IMR-90 (cell line): ENCODE results near the gene FAM131C. TPM values are rescaled to one million over a fixed set of nuclear protein-coding genes. Genes with fewer than 3 reads are reported as not detected.

Experiments
- ATAC-seq: fragments of 200-7000 bp; cut with Tn5 transposase; 2 replicates; pipeline ENCODE4 v1.9.1; 2020; ENCODE audit warnings: low read depth, mild to moderate bottlenecking, moderate library complexity
- BruUV-seq: library from RNA; stranded (reverse); fragments of 400-500 nt; replicated peaks from 2 replicates; lab custom pipeline; 2021; lab: Mats Ljungman, UMichigan
- CTCF ChIA-PET: fragments of 300-600 bp; formaldehyde crosslinking; extraction: SDS; loops from one replicate; lab custom pipeline; 2021; ENCODE audit warnings: antibody characterized with exemption; lab: Yijun Ruan, JAX
- POLR2A ChIA-PET: fragments of 300-600 bp; sonication (Branson Sonifier 250); formaldehyde crosslinking; loops from one replicate; lab custom pipeline; 2022; ENCODE audit warnings: antibody characterized with exemption; ENCODE audit not compliant: unreplicated experiment; lab: Charles Lee
- DNase-seq: peaks from one replicate; pipeline ENCODE4 v3.0.0; 2013
- H2AFZ ChIP-seq: replicated peaks from 2 replicates; pipeline ENCODE3; 2013; ENCODE audit warnings: low read length, mild to moderate bottlenecking; ENCODE audit not compliant: poor library complexity
- H2AK5ac ChIP-seq: 2 replicates; pipeline ENCODE4 v1.6.1; 2013; ENCODE audit warnings: low read depth, low read length, inconsistent platforms
- H2AK9ac ChIP-seq: replicated peaks from 2 replicates; pipeline ENCODE3; 2013; ENCODE audit warnings: mild to moderate bottlenecking, low read depth, low read length, moderate library complexity; ENCODE audit not compliant: poor library complexity
- H2BK120ac ChIP-seq: 2 replicates; pipeline ENCODE4 v1.6.1; 2013; ENCODE audit warnings: low read depth, low read length, inconsistent platforms
- H2BK15ac ChIP-seq: 3 replicates; pipeline ENCODE4 v1.6.1; 2013; ENCODE audit warnings: low read depth, low read length, inconsistent platforms
- H2BK20ac ChIP-seq: 2 replicates; pipeline ENCODE4 v1.6.1; 2013; ENCODE audit warnings: low read depth, mild to moderate bottlenecking, inconsistent platforms, low read length, moderate library complexity
- H2BK5ac ChIP-seq: 2 replicates; pipeline ENCODE4 v1.6.1; 2013; ENCODE audit warnings: mild to moderate bottlenecking, low read depth, low read length, inconsistent platforms; ENCODE audit not compliant: poor library complexity, severe bottlenecking
- H3K14ac ChIP-seq: replicated peaks from 2 replicates; pipeline ENCODE4 v1.6.1; 2013; ENCODE audit warnings: low read depth, low read length, inconsistent platforms
- H3K18ac ChIP-seq: 2 replicates; pipeline ENCODE4 v1.6.1; 2013; ENCODE audit warnings: low read depth, low read length, control low read depth
- H3K23ac ChIP-seq: 2 replicates; pipeline ENCODE4 v1.6.1; 2013; ENCODE audit warnings: low read depth, low read length, inconsistent platforms
- H3K27ac ChIP-seq: 2 replicates; pipeline ENCODE4 v1.5.1; 2013; ENCODE audit warnings: mild to moderate bottlenecking, control low read depth, low read length; ENCODE audit not compliant: insufficient read depth
- H3K27me3 ChIP-seq: 2 replicates; pipeline ENCODE4 v1.6.1; 2013; ENCODE audit warnings: low read length; ENCODE audit not compliant: control insufficient read depth, insufficient read depth
- H3K36me3 ChIP-seq: 2 replicates; pipeline ENCODE4 v1.6.1; 2013; ENCODE audit warnings: low read length, mixed read lengths; ENCODE audit not compliant: control insufficient read depth, insufficient read depth
- H3K4ac ChIP-seq: 2 replicates; pipeline ENCODE4 v1.6.1; 2013; ENCODE audit warnings: low read depth, low read length, inconsistent platforms
- H3K4me1 ChIP-seq: 2 replicates; pipeline ENCODE4 v1.6.1; 2013; ENCODE audit warnings: low read length, mixed read lengths; ENCODE audit not compliant: control insufficient read depth, insufficient read depth
- H3K4me2 ChIP-seq: 2 replicates; pipeline ENCODE4 v1.6.1; 2013; ENCODE audit warnings: low read depth, mild to moderate bottlenecking, control low read depth, low read length, moderate library complexity
- H3K4me3 ChIP-seq: 2 replicates; pipeline ENCODE4 v1.5.1; 2013; ENCODE audit warnings: low read depth, mild to moderate bottlenecking, control low read depth, low read length, moderate library complexity; ENCODE audit not compliant: insufficient read depth
- H3K56ac ChIP-seq: 2 replicates; pipeline ENCODE4 v1.6.1; 2013; ENCODE audit warnings: low read length, inconsistent platforms; ENCODE audit not compliant: insufficient read depth; ENCODE audit errors: extremely low read depth
- H3K79me1 ChIP-seq, 2 experiments: 2 replicates each; pipeline ENCODE4 v1.6.1; 2013; ENCODE audit warnings: low read length in 2 of 2, inconsistent platforms in 1 of 2, low read depth in 1 of 2
- H3K9ac ChIP-seq: 2 replicates; pipeline ENCODE4 v1.6.1; 2013; ENCODE audit warnings: low read depth, low read length, control low read depth
- H3K9me1 ChIP-seq: 2 replicates; pipeline ENCODE4 v1.6.1; 2013; ENCODE audit warnings: low read length, inconsistent platforms; ENCODE audit not compliant: insufficient read depth
- H3K9me3 ChIP-seq: 2 replicates; pipeline ENCODE4 v1.6.1; 2013; ENCODE audit warnings: low read length; ENCODE audit not compliant: control insufficient read depth, insufficient read depth
- H4K20me1 ChIP-seq: 2 replicates; pipeline ENCODE4 v1.6.1; 2013; ENCODE audit warnings: low read length, inconsistent platforms; ENCODE audit not compliant: insufficient read depth
- H4K5ac ChIP-seq: 2 replicates; pipeline ENCODE4 v1.6.1; 2013; ENCODE audit warnings: mild to moderate bottlenecking, low read depth, low read length, control low read depth
- H4K8ac ChIP-seq, 2 experiments: 2 replicates each; pipeline ENCODE4 v1.6.1; 2013; ENCODE audit warnings: low read depth in 2 of 2, low read length in 2 of 2, control low read depth in 1 of 2, inconsistent platforms in 1 of 2
- H4K91ac ChIP-seq: 2 replicates; pipeline ENCODE4 v1.6.1; 2013; ENCODE audit warnings: low read depth, low read length, inconsistent platforms; ENCODE audit not compliant: insufficient read depth
- BHLHE40 ChIP-seq: fragments of 150-350 bp; IDR thresholded peaks from 2 replicates; pipeline ENCODE4 v1.6.1; 2016; ENCODE audit warnings: mild to moderate bottlenecking, low read depth, low read length
- CEBPB ChIP-seq: IDR thresholded peaks from 2 replicates; pipeline ENCODE4 v1.6.1; 2012; ENCODE audit warnings: low read depth, low read length, improper control_type of control experiment
- CHD1 ChIP-seq: IDR thresholded peaks from 2 replicates; pipeline ENCODE4 v1.6.1; 2012; ENCODE audit warnings: low read depth, low read length, improper control_type of control experiment
- FOS ChIP-seq: fragments of 150-350 bp; IDR thresholded peaks from 2 replicates; pipeline ENCODE4 v1.6.1; 2016; ENCODE audit warnings: low read depth, low read length
- MAFK ChIP-seq: IDR thresholded peaks from 2 replicates; pipeline ENCODE4 v1.6.1; 2012; ENCODE audit warnings: low read depth, low read length, improper control_type of control experiment
- MAZ ChIP-seq: IDR thresholded peaks from 2 replicates; pipeline ENCODE4 v1.6.1; 2012; ENCODE audit warnings: low read depth, mild to moderate bottlenecking, low read length, improper control_type of control experiment, moderate library complexity, borderline replicate concordance
- MXI1 ChIP-seq: IDR thresholded peaks from 2 replicates; pipeline ENCODE4 v1.6.1; 2012; ENCODE audit warnings: low read depth, mild to moderate bottlenecking, low read length, moderate library complexity, borderline replicate concordance
- NFE2L2 ChIP-seq: fragments of 150-350 bp; IDR thresholded peaks from 2 replicates; pipeline ENCODE4 v1.6.1; 2016; ENCODE audit warnings: low read depth, mild to moderate bottlenecking, low read length
- POLR2A ChIP-seq: IDR thresholded peaks from 2 replicates; pipeline ENCODE4 v1.6.1; 2012; ENCODE audit warnings: mild to moderate bottlenecking, low read depth, low read length
- RAD21 ChIP-seq: IDR thresholded peaks from 2 replicates; pipeline ENCODE4 v1.6.1; 2012; ENCODE audit warnings: low read length, improper control_type of control experiment
- RCOR1 ChIP-seq: IDR thresholded peaks from 2 replicates; pipeline ENCODE4 v1.6.1; 2012; ENCODE audit warnings: mild to moderate bottlenecking, low read length, improper control_type of control experiment; ENCODE audit not compliant: insufficient replicate concordance
- RFX5 ChIP-seq: IDR thresholded peaks from 2 replicates; pipeline ENCODE4 v1.8.0; 2012; ENCODE audit warnings: low read depth, mild to moderate bottlenecking, low read length, moderate library complexity
- SMC3 ChIP-seq: fragments of 150-350 bp; IDR thresholded peaks from 2 replicates; pipeline ENCODE4 v1.6.1; 2016; ENCODE audit warnings: low read depth, mild to moderate bottlenecking, antibody characterized with exemption, low read length, moderate library complexity
- whole genome bisulfite sequencing, 2 experiments: methylation state at CpG; one replicate each; pipeline versions ENCODE4 v1.1.5 to v1.1.7; 2013; ENCODE audit warnings: missing lambda C conversion rate in 2 of 2; ENCODE audit not compliant: insufficient read length in 1 of 2; ENCODE audit errors: extremely low coverage in 2 of 2; 5-methylcytosine and 5-hydroxymethylcytosine counted together
- dilution Hi-C: fragments of 300-500 bp; cut with HindIII; formaldehyde crosslinking; loops from one replicate; pipeline ENCODE4 v1.14.3; 2018; ENCODE audit warnings: low sequenced_read_pairs; ENCODE audit not compliant: unreplicated experiment
- in situ Hi-C: fragments of 300-500 bp; cut with MboI; formaldehyde crosslinking; loops from 3 replicates; pipeline ENCODE4 v1.14.3; 2019; ENCODE audit warnings: low sequenced_read_pairs, inconsistent platforms, mixed read lengths
- intact Hi-C: fragments of 100-400 bp; cut with micrococcal nuclease; formaldehyde crosslinking; loops from 2 replicates; pipeline ENCODE4 v1.10.0; 2022
- polyA plus RNA-seq, 3 experiments: library from polyadenylated mRNA; depleted of rRNA; stranded (reverse); fragments of >200 nt; gene quantifications; 2 replicates each; pipeline ENCODE4 v1.2.3, GENCODE V29; 2012; ENCODE audit warnings: low replicate concordance in 1 of 3
- total RNA-seq: library from RNA; depleted of rRNA; stranded (reverse); fragments of >200 nt; gene quantifications from 2 replicates; pipeline ENCODE4 v1.2.3, GENCODE V29; 2012
- TF ChIP-seq, protein P1 (sequence below): conservative IDR thresholded peaks from 2 replicates; pipeline ENCODE4 v1.5.1; 2012; ENCODE audit warnings: mild to moderate bottlenecking, low read depth, low read length, improper control_type of control experiment
- TF ChIP-seq, protein P2 (sequence below): fragments of 150-350 bp; IDR thresholded peaks from 2 replicates; pipeline ENCODE4 v1.6.1; 2017; ENCODE audit warnings: mild to moderate bottlenecking, antibody characterized with exemption, low read length, low read depth
- TF ChIP-seq, protein P3 (sequence below): fragments of 150-350 bp; IDR thresholded peaks from 2 replicates; pipeline ENCODE4 v1.6.1; 2016; ENCODE audit warnings: low read depth, mild to moderate bottlenecking, low read length, moderate library complexity, borderline replicate concordance

The FAM131C gene
- total and polyA plus RNA-seq, 2 of the 4 experiments (the other 2 are of a cell fraction) = 0.18 to 1.0 TPM

DNA sequence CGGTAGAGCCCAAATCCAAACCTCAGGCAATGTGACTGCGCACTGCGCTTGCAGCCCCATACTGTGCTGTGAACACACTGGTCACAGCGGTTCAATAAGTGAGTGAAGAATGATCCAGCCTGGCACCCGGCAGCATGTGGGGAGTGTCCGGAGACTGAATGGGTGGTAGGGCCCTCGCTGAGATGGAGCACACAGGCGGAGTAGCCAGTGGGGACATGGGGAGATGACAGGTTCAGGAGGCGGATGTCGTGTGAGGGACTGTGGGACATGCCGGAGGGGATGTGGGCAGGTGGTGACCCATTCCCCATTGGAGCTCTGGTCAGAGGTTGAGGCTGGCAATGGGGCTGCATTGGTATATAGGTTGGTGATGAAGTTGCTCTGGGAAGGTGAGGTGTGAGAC, 63.8 kb downstream of the FAM131C start:
- H3K56ac ChIP-seq = no peak overlapping the region
- H3K14ac ChIP-seq = no peak overlapping the region
- H4K8ac ChIP-seq = no peak overlapping the region
- H3K36me3 ChIP-seq = no peaks in the 10 kb centered on the region
- H2BK120ac ChIP-seq = no peak overlapping the region
- H3K23ac ChIP-seq = no peak overlapping the region
- no peaks in the 10 kb centered on the region; the same call in 1 of the 2 replicates for H3K9me1 ChIP-seq
- no peak overlapping the region for H3K4me3 ChIP-seq
- CTCF ChIA-PET = interaction anchor here (0.8 kb wide), 1 partner anchor 232 kb away, joined by 3 read pairs; no protein-coding TSS in a partner anchor
- peaks cover 9% of the 10 kb centered on the region for H3K4me1 ChIP-seq
- no peak overlapping the region for H3K27ac ChIP-seq
- H2AFZ ChIP-seq = no peak overlapping the region
- H2BK20ac ChIP-seq = no peak overlapping the region
- no peak overlapping the region for H2BK15ac ChIP-seq
- ATAC-seq (no peak), DNase-seq (no peak)
- POLR2A ChIA-PET = no interaction called here
- intact Hi-C loops (loop anchor here (1.0 to 5.0 kb wide), 3 partner anchors 23 to 217 kb away; no protein-coding TSS in a partner anchor), in situ Hi-C loops (no loop called here), dilution Hi-C loops (no loop called here)
- H2AK5ac ChIP-seq = no peak overlapping the region
- H3K9ac ChIP-seq = no peak overlapping the region
- WGBS, 2 experiments = 84% methylated on average over 9 of the region's 11 CpGs; no CpG with 5 or more reads in 1 of the 2 experiments
- H2AK9ac ChIP-seq = no peak overlapping the region
- no peak overlapping the region for H4K91ac ChIP-seq
- H3K4me2 ChIP-seq = no peak overlapping the region
- H3K79me1 ChIP-seq = no peaks in the 10 kb centered on the region
- TF ChIP-seq RCOR1 = no peak
- TF ChIP-seq RAD21 = no peak
- TF ChIP-seq, protein P1, sequence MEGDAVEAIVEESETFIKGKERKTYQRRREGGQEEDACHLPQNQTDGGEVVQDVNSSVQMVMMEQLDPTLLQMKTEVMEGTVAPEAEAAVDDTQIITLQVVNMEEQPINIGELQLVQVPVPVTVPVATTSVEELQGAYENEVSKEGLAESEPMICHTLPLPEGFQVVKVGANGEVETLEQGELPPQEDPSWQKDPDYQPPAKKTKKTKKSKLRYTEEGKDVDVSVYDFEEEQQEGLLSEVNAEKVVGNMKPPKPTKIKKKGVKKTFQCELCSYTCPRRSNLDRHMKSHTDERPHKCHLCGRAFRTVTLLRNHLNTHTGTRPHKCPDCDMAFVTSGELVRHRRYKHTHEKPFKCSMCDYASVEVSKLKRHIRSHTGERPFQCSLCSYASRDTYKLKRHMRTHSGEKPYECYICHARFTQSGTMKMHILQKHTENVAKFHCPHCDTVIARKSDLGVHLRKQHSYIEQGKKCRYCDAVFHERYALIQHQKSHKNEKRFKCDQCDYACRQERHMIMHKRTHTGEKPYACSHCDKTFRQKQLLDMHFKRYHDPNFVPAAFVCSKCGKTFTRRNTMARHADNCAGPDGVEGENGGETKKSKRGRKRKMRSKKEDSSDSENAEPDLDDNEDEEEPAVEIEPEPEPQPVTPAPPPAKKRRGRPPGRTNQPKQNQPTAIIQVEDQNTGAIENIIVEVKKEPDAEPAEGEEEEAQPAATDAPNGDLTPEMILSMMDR = no peak
- TF ChIP-seq POLR2A = no peak
- TF ChIP-seq, protein P2, sequence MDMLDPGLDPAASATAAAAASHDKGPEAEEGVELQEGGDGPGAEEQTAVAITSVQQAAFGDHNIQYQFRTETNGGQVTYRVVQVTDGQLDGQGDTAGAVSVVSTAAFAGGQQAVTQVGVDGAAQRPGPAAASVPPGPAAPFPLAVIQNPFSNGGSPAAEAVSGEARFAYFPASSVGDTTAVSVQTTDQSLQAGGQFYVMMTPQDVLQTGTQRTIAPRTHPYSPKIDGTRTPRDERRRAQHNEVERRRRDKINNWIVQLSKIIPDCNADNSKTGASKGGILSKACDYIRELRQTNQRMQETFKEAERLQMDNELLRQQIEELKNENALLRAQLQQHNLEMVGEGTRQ = no peak
- TF ChIP-seq CHD1 = no peak
- TF ChIP-seq RFX5 = no peak
- TF ChIP-seq CEBPB = no peak
- TF ChIP-seq SMC3 = no peak
- TF ChIP-seq MAFK = no peak
- TF ChIP-seq, protein P3, sequence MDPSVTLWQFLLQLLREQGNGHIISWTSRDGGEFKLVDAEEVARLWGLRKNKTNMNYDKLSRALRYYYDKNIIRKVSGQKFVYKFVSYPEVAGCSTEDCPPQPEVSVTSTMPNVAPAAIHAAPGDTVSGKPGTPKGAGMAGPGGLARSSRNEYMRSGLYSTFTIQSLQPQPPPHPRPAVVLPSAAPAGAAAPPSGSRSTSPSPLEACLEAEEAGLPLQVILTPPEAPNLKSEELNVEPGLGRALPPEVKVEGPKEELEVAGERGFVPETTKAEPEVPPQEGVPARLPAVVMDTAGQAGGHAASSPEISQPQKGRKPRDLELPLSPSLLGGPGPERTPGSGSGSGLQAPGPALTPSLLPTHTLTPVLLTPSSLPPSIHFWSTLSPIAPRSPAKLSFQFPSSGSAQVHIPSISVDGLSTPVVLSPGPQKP = no peak
- no peak for TF ChIP-seq FOS
- TF ChIP-seq BHLHE40 = no peak
- TF ChIP-seq MXI1 = no peak
- TF ChIP-seq MAZ = no peak
- TF ChIP-seq NFE2L2 = no peak
- H3K27me3 ChIP-seq = peaks cover 2% of the 10 kb centered on the region; the same call in 1 of the 2 replicates
- H3K9me3 ChIP-seq = no peaks in the 10 kb centered on the region
- H2BK5ac ChIP-seq = no peak overlapping the region
- 0 out of 2 replicates have a peak, but pooled peaks cover 4% of the 10 kb centered on the region for H4K20me1 ChIP-seq
- H3K4ac ChIP-seq = no peak overlapping the region
- BruUV-seq = no TSS peak
- no peak overlapping the region for H3K18ac ChIP-seq
- H4K5ac ChIP-seq = no peak overlapping the region
